ENCODE measurements around the gene BABAM2.

- no peak for TF ChIP-seq POLR2A (IDR thresholded peaks at IDR 0.05)
- TF ChIP-seq CTCF (IDR thresholded peaks at IDR 0.05), result no peak
These were observed 465.8 kb downstream of the BABAM2 start for GRCh38 chr2:28356095-28356911.

All from vagina (tissue), 2 donors.